ENCODE data around the gene INTU. TPM values are rescaled to one million over a fixed set of nuclear protein-coding genes. Genes with fewer than 3 reads are reported as not detected.
A peak's percentile ranks its signal among the peaks of the same experiment; 100 is the strongest.

Gene INTU
- total RNA-seq, 3 donors from 2014 or later (not counting 1 experiment from before 2014, with no cell fraction given), result 0.08 to 0.43 (median 0.16) TPM

- H3K9me3 Mint-ChIP-seq, result peaks cover 0 to 2% of the 10 kb centered on the region in 2 donors
- intact Hi-C loops (cut with micrococcal nuclease), result no loop called here
- no peak within 1 kb of the TSS for H3K27ac Mint-ChIP-seq
- Histone ChIP-seq H3K27ac (ENCODE audit: low read length) (no peak within 1 kb of the TSS), H3K27me3 (ENCODE audit: control insufficient read depth, insufficient read depth, low read length) (no peaks in the 10 kb centered on the region), H3K9me3 (ENCODE audit: control insufficient read depth, insufficient read depth, low read length) (no peaks in the 10 kb centered on the region), H3K36me3 (ENCODE audit: control insufficient read depth, insufficient read depth, low read length) (no peaks in the 10 kb centered on the region), H3K4me1 (ENCODE audit: control insufficient read depth, insufficient read depth, low read length) (no peaks in the 10 kb centered on the region), H3K4me3 (ENCODE audit: low read length) (no peak within 1 kb of the TSS)
- ATAC-seq (no peak), DNase-seq (no peak)
- H3K27me3 Mint-ChIP-seq (ENCODE audit: low read depth in 2 of 2), result peaks cover 0 to 1% of the 10 kb centered on the region in 2 donors
- H3K4me3 Mint-ChIP-seq, result no peak within 1 kb of the TSS
- TF ChIP-seq CTCF (IDR thresholded peaks at IDR 0.05), result no peak
- 93% methylated on average over 64 of the region's 64 CpGs for WGBS (ENCODE audit: insufficient coverage)
- H3K4me1 Mint-ChIP-seq, result no peaks in the 10 kb centered on the region
- H3K36me3 Mint-ChIP-seq, result no peaks in the 10 kb centered on the region
Observed at GRCh38 chr4:127730142-127730913, 97.6 kb downstream of the INTU start, which contains the start of gene SLC25A31. Gene SLC25A31, plus strand, starts transcription at chr4:127730400. Its CDS starts 146 bp downstream, at chr4:127730546.

- no peaks in the 10 kb centered on the region for H3K4me1 Mint-ChIP-seq
- H3K4me3 Mint-ChIP-seq, result no peak overlapping the region
- Histone ChIP-seq H3K4me3 (ENCODE audit: low read length) (no peak overlapping the region), H3K27ac (ENCODE audit: low read length) (no peak overlapping the region), H3K9me3 (ENCODE audit: control insufficient read depth, insufficient read depth, low read length) (no peaks in the 10 kb centered on the region), H3K36me3 (ENCODE audit: control insufficient read depth, insufficient read depth, low read length) (no peaks in the 10 kb centered on the region), H3K4me1 (ENCODE audit: control insufficient read depth, insufficient read depth, low read length) (no peaks in the 10 kb centered on the region), H3K27me3 (ENCODE audit: control insufficient read depth, insufficient read depth, low read length) (no peaks in the 10 kb centered on the region)
- peaks cover 0 to 2% of the 10 kb centered on the region in 2 donors for H3K27me3 Mint-ChIP-seq (ENCODE audit: low read depth in 2 of 2)
- ATAC-seq (no peak), DNase-seq (no peak)
- H3K36me3 Mint-ChIP-seq, result no peaks in the 10 kb centered on the region
- H3K9me3 Mint-ChIP-seq, result peaks cover 0 to 2% of the 10 kb centered on the region in 2 donors
- intact Hi-C loops (cut with micrococcal nuclease), result no loop called here
- WGBS (ENCODE audit: insufficient coverage), result 93% methylated on average over 19 of the region's 19 CpGs
- no peak overlapping the region for H3K27ac Mint-ChIP-seq
- no peak for TF ChIP-seq CTCF (IDR thresholded peaks at IDR 0.05)
Observed at GRCh38 chr4:127731406-127731805, 98.6 kb downstream of the INTU start.

- peak in 1 of 2 donors; percentile 17 for DNase-seq
Observed at GRCh38 chr4:127732623-127733328, 100.0 kb downstream of the INTU start.

More at GRCh38 chr4:127732623-127733328, 100.0 kb downstream of the INTU start:
- H3K4me3 ChIP-seq (ENCODE audit: low read length), result no peak overlapping the region
- ATAC-seq, result no peak
- no peak for TF ChIP-seq CTCF (IDR thresholded peaks at IDR 0.05)
- peaks cover 0 to 2% of the 10 kb centered on the region in 2 donors for H3K27me3 Mint-ChIP-seq (ENCODE audit: low read depth in 2 of 2)
- H3K27ac Mint-ChIP-seq, result no peak overlapping the region
- H3K4me3 Mint-ChIP-seq, result no peak overlapping the region
- no peaks in the 10 kb centered on the region for H3K4me1 ChIP-seq (ENCODE audit: control insufficient read depth, insufficient read depth, low read length)
- WGBS (ENCODE audit: insufficient coverage), result 16% methylated on average over 5 of the region's 8 CpGs
- H3K9me3 ChIP-seq (ENCODE audit: control insufficient read depth, insufficient read depth, low read length), result no peaks in the 10 kb centered on the region
- no peaks in the 10 kb centered on the region for H3K9me3 Mint-ChIP-seq
- H3K27ac ChIP-seq (ENCODE audit: low read length), result no peak overlapping the region
- intact Hi-C loops (cut with micrococcal nuclease), result no loop called here
- no peaks in the 10 kb centered on the region for H3K36me3 Mint-ChIP-seq
- no peaks in the 10 kb centered on the region for H3K27me3 ChIP-seq (ENCODE audit: control insufficient read depth, insufficient read depth, low read length)
- no peaks in the 10 kb centered on the region for H3K4me1 Mint-ChIP-seq
- no peaks in the 10 kb centered on the region for H3K36me3 ChIP-seq (ENCODE audit: control insufficient read depth, insufficient read depth, low read length)

Data from natural killer cell (primary cell).